GM12872 (cell line): ENCODE data around the gene MTM1.

Experiments
- TF ChIP-seq, protein P1 (sequence below): IDR thresholded peaks from 3 replicates; pipeline ENCODE4 v1.5.1; 2011; ENCODE audit warnings: low read depth, mild to moderate bottlenecking, low read length, moderate library complexity; ENCODE audit not compliant: insufficient read depth

The MTM1 gene

DNA sequence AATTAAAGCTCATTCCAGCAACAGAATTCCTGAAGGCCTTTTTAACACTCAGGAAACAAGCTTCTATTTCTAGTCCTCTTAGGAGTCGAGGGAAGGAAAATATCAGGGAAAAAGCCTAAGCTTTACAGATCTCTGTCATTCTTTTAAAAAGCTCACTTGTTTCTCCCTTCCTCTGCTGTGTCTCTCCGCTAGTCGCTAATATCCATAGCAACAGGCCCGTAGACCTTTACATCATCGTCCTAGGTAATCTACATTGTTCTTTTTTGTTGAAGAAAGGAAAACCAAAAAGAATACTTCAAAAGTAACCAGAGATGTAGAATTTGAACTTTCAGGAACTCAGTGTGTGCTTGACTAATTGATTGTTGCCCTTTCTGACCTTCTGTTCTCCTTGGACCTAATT, 78.9 kb downstream of the MTM1 start:
- TF ChIP-seq, protein P1, sequence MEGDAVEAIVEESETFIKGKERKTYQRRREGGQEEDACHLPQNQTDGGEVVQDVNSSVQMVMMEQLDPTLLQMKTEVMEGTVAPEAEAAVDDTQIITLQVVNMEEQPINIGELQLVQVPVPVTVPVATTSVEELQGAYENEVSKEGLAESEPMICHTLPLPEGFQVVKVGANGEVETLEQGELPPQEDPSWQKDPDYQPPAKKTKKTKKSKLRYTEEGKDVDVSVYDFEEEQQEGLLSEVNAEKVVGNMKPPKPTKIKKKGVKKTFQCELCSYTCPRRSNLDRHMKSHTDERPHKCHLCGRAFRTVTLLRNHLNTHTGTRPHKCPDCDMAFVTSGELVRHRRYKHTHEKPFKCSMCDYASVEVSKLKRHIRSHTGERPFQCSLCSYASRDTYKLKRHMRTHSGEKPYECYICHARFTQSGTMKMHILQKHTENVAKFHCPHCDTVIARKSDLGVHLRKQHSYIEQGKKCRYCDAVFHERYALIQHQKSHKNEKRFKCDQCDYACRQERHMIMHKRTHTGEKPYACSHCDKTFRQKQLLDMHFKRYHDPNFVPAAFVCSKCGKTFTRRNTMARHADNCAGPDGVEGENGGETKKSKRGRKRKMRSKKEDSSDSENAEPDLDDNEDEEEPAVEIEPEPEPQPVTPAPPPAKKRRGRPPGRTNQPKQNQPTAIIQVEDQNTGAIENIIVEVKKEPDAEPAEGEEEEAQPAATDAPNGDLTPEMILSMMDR = no peak

- TF ChIP-seq, protein P1 = no peak
Observed at GRCh38 chrX:150648296-150648940, 80.0 kb downstream of the MTM1 start.

DNA sequence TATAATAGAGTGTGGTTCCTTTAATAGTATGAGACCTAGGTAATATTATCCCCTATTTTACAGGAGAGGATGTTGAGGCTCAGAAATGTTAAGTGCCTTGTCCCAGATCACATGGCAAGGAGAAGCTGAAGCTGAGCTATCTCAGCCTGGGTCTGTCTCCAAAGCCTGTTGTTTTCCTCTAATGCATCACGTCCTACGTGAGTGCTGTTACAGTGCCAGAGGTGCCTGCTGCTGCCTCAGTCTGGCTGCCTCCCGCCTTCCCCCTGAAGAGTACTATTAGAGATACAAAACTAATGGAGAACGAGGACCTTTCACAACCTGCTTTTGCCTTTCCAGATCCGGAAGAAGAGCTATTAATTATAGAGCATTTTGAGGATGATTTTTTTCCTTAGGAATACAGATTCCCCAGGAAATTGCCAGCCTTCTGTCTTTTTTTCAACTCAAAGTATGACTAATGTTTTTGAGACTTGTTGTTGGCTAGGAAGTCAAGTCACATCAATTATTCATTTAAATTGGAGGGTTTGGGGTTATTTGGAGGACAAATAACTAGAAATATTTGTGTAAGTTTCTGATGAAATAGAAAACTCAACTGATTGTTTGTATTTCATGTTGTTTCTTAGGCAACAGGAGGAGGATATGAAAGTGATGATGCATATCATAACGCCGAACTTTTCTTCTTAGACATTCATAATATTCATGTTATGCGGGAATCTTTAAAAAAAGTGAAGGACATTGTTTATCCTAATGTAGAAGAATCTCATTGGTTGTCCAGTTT, 80.9 kb downstream of the MTM1 start:
- TF ChIP-seq, protein P1 = no peak

DNA sequence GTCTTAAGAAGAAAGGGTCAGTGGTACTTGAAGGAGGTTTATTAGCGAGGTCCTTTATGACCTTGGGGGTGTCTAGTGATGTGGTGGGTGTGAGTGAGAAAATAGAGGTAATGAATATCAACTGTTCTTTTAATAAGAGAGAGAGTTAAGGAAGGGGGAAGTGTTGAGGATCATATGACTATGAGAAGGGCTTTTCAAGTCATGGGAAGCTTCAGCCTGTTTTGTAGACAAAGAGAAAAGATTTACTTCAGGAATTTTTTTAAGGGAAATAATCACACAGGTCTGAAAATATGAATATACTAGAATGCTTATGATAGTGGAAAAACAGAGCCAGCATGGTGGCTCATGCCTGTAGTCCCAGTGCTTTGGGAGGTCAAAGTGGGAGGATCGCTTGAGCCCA, 83.5 kb downstream of the MTM1 start:
- TF ChIP-seq, protein P1 = no peak

DNA sequence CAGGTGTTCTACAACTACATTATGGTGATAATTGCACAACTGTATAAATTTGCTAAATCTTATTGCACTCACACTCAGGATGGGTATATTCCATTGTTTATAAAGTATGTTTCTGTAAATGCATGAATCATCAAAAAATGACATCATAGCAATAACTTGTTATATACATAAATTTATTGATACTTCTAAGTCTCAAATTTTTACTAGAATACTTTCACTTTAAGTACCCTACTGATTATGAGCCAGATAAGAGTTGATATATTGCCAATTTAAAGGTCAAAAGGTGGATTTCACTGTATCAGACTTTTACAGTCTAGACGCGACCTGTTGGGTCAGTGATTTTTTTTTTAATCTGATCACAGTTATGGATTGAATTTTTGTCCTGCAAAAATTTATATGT, 87.4 kb downstream of the MTM1 start:
- TF ChIP-seq, protein P1 = no peak

DNA sequence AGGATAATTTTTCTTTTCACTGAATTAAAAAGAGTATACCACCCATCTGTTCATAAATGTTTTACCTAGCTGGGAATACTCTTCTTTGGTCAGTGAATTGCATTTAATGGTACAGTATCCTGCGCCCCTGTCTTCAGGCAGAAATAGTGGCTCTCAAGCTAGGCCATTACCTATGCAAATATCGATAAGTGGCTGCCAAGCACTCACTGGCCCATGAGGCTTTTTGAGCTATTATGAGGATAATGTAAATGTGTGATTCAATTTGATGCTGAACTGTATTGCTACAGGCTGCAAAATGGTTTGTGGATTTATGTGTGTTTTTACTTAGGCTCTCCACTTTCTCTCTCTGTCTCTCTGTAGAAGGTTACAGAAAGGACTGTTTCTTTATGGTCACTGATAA, 94.7 kb downstream of the MTM1 start:
- TF ChIP-seq, protein P1 = no peak

GRCh38 chrX:150664290-150664689, 95.9 kb downstream of the MTM1 start:
- TF ChIP-seq, protein P1 = no peak
